Duodenal mucosa (tissue), 2 donors: ENCODE measurements around the gene SLC66A1.

ENCODE experiments used
- H3K27ac ChIP-seq: one replicate; pipeline ENCODE4 v1.7.0; 2013; ENCODE audit warnings: low read depth, low read length
- H3K27me3 ChIP-seq, 2 donors: one replicate each; pipeline ENCODE4 v1.7.0; 2013; ENCODE audit warnings: low read length in 2 of 2, control low read depth in 1 of 2; ENCODE audit not compliant: insufficient read depth in 2 of 2, control insufficient read depth in 1 of 2
- H3K36me3 ChIP-seq, 2 donors: one replicate each; pipeline ENCODE4 v1.7.0; 2013; ENCODE audit warnings: low read length in 2 of 2, control low read depth in 1 of 2; ENCODE audit not compliant: insufficient read depth in 2 of 2, control insufficient read depth in 1 of 2
- H3K4me1 ChIP-seq, 2 donors: one replicate each; pipeline ENCODE4 v1.7.0; 2013; ENCODE audit warnings: low read length in 2 of 2, control low read depth in 1 of 2; ENCODE audit not compliant: insufficient read depth in 2 of 2, control insufficient read depth in 1 of 2
- H3K4me3 ChIP-seq, 2 donors: one replicate each; pipeline ENCODE4 v1.7.0; 2013; ENCODE audit warnings: low read length in 2 of 2, low read depth in 1 of 2
- H3K9ac ChIP-seq, 2 donors: one replicate each; pipeline ENCODE4 v1.7.0; 2013; ENCODE audit warnings: low read length in 2 of 2, low read depth in 1 of 2
- H3K9me3 ChIP-seq, 2 donors: one replicate each; pipeline ENCODE4 v1.7.0; 2013; ENCODE audit warnings: low read length in 2 of 2, control low read depth in 1 of 2; ENCODE audit not compliant: control insufficient read depth in 1 of 2

The SLC66A1 gene

DNA sequence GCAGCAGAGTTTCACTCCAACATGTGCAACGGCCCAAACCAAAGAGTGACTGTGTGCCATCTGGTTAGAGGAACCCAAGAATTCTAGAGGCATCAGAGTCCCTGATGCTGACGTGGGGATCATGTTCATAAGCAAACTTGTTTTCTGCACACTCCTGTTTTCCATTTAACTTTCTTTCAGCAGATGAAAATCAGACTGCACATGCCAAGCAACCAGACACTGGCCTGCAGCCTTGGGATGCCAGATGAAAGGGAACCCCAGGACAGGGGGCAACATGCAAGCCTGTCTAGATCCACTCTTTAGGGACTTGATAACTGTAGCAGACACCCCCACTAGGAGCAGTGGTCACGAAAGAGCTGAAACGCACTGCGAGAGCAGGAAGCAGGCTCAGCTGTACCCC lies 56.8 kb downstream of the SLC66A1 start:
- Histone ChIP-seq H3K27ac (no peak overlapping the region), H3K4me1 (peaks cover 29 to 52% of the 10 kb centered on the region in 2 donors), H3K9ac (no peak overlapping the region), H3K4me3 (no peak overlapping the region), H3K27me3 (no peaks in the 10 kb centered on the region), H3K9me3 (no peaks in the 10 kb centered on the region), H3K36me3 (peaks cover 6 to 22% of the 10 kb centered on the region in 2 donors)

DNA sequence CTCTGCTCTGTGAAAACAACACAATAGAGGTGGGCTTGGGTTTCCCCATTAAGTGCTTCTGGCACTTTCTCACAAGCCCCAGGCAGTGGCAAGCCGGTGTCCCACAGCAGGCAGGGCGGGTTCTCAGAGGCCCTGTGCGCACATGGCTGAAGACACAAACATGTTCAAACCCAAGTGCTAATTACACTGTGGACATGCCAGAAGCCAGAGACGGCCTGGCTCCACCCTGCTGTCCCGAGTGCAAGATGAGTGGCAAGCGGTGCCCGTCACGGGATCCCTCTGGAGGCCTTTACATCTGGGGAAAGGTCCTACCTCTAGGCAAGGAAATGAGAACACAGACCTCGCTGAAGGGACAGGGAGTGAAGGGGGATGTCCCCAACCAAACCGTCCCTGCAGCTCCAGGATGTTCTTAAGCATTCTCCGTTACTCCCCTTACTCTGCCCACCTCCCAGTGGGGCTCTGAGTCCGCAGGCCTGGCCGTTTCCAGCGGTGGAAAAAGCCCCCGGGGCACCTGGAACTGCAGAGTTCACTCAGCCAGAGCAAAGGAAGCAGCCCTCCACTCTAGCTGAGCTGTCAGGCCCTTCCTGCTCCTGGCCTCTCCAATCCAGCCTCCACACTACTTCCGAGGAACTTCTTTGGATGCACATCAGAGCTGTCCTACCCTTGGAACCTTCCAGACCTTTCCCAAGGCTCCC lies 57.4 kb downstream of the SLC66A1 start:
- Histone ChIP-seq H3K36me3 (peaks cover 6 to 27% of the 10 kb centered on the region in 2 donors), H3K9me3 (no peaks in the 10 kb centered on the region), H3K27me3 (no peaks in the 10 kb centered on the region), H3K4me1 (peaks cover 23 to 49% of the 10 kb centered on the region in 2 donors), H3K9ac (no peak overlapping the region), H3K4me3 (no peak overlapping the region), H3K27ac (no peak overlapping the region)

GRCh38 chr1:19370453-19371170 lies 58.5 kb downstream of the SLC66A1 start:
- H3K9ac ChIP-seq = no peak overlapping the region
- H3K27ac ChIP-seq = no peak overlapping the region
- peaks cover 26 to 53% of the 10 kb centered on the region in 2 donors for H3K4me1 ChIP-seq

GRCh38 chr1:19371226-19372135 lies 59.4 kb downstream of the SLC66A1 start:
- H3K4me3 ChIP-seq = no peak overlapping the region

More at GRCh38 chr1:19370453-19371170, 58.5 kb downstream of the SLC66A1 start:
- Histone ChIP-seq H3K4me3 (no peak overlapping the region), H3K27me3 (no peaks in the 10 kb centered on the region), H3K36me3 (peaks cover 14 to 32% of the 10 kb centered on the region in 2 donors), H3K9me3 (no peaks in the 10 kb centered on the region)

GRCh38 chr1:19372136-19372514 lies 60.0 kb downstream of the SLC66A1 start:
- Histone ChIP-seq H3K4me1 (peaks cover 34 to 55% of the 10 kb centered on the region in 2 donors), H3K9me3 (peaks cover 0 to 2% of the 10 kb centered on the region in 2 donors), H3K36me3 (peaks cover 26 to 47% of the 10 kb centered on the region in 2 donors), H3K4me3 (no peak overlapping the region), H3K27ac (no peak overlapping the region), H3K9ac (no peak overlapping the region), H3K27me3 (no peaks in the 10 kb centered on the region)

More at GRCh38 chr1:19371226-19372135, 59.4 kb downstream of the SLC66A1 start:
- H3K9ac ChIP-seq = no peak overlapping the region
- peaks cover 21 to 40% of the 10 kb centered on the region in 2 donors for H3K36me3 ChIP-seq
- no peaks in the 10 kb centered on the region for H3K27me3 ChIP-seq
- H3K9me3 ChIP-seq = no peaks in the 10 kb centered on the region
- H3K4me1 ChIP-seq = peaks cover 35 to 57% of the 10 kb centered on the region in 2 donors
- H3K27ac ChIP-seq = no peak overlapping the region

DNA sequence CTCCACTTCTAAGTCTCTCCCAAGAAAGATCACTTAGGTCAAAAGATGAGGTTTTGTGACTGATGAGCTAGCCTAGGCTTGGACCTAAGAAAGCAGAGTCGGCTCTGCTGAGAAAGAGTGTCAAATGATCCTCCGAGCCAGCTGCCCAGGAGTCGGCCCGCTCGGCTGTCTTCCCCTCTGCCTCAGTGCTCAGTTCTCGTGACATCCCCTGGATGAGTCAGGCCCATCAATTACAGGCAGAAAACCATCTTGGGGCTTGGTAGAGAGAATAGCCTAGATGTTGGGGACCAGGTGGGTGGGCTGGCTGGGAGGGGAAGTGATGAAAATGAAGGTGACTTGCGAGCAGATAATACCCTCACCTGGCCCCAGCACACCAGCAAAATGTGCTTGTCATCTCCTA lies 60.5 kb downstream of the SLC66A1 start:
- Histone ChIP-seq H3K27me3 (no peaks in the 10 kb centered on the region), H3K4me1 (peaks cover 34 to 55% of the 10 kb centered on the region in 2 donors), H3K9me3 (peaks cover 0 to 2% of the 10 kb centered on the region in 2 donors), H3K27ac (no peak overlapping the region), H3K9ac (no peak overlapping the region), H3K4me3 (no peak overlapping the region), H3K36me3 (peaks cover 24 to 51% of the 10 kb centered on the region in 2 donors)

- Histone ChIP-seq H3K4me3 (no peak overlapping the region), H3K9ac (no peak overlapping the region), H3K4me1 (peaks cover 35 to 57% of the 10 kb centered on the region in 2 donors), H3K27me3 (no peaks in the 10 kb centered on the region), H3K36me3 (peaks cover 30 to 59% of the 10 kb centered on the region in 2 donors), H3K27ac (no peak overlapping the region), H3K9me3 (peaks cover 0 to 2% of the 10 kb centered on the region in 2 donors)
Measured at GRCh38 chr1:19373211-19374082, 61.3 kb downstream of the SLC66A1 start.

DNA sequence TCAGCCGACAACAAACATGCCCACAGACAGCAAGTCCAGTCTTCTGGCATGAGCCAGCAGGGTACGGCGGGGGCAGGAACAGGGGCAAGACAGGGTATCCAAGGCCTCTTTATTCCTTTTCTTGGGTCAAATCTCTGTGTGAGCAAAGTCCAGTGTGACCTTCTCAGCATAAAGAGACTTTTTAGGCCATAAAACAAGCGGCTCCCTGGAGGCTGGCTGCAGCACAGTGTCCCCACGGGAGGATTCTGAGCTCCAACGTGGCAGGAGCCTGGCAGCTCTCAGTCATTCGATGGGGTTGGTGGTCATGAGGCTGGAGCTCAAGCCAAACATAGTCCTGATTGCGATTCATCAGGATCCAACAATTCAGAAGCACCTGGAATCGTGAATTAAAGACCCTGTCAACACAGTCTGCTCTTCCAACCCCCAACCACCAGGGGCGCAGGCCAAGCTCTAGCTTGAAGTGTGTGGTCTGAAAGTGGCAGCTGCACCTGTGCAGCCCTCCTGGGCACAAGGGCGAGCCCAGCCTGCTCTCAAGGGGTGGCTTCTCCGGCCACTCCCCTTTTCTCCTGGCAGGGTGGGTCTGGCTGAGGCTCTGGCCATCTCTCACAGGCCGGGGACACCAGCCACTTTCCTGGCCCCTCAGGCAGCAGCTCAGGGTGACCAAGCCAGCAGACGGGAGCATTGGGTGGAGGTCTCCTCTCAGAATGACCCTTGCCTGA lies 62.1 kb downstream of the SLC66A1 start:
- Histone ChIP-seq H3K9ac (peak overlapping the region in 1 of 2 donors; percentile 13), H3K27ac (no peak overlapping the region), H3K36me3 (peaks cover 30 to 65% of the 10 kb centered on the region in 2 donors), H3K27me3 (no peaks in the 10 kb centered on the region), H3K4me3 (no peak overlapping the region), H3K4me1 (peaks cover 38 to 55% of the 10 kb centered on the region in 2 donors), H3K9me3 (peaks cover 0 to 2% of the 10 kb centered on the region in 2 donors)

DNA sequence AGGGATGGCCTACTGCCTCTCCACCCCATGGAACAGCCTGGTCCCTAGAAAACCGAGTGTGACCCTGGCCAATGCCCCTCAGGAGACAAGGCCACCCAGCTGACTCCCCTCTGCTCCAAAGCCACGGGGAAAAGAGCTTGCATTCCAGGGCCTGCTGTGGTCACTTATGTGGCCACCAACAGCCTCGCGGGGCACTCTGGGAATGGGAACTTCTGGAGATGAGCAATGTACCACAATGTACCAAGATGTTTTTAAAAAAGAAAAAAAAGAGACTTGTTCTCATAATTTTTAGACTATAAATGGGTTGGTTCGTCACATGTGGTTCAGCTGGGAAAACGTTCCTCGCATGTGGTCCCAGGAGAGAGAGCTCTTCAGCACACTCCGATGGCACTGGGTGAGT lies 62.8 kb downstream of the SLC66A1 start:
- Histone ChIP-seq H3K27me3 (no peaks in the 10 kb centered on the region), H3K36me3 (peaks cover 32 to 70% of the 10 kb centered on the region in 2 donors), H3K9me3 (peaks cover 0 to 2% of the 10 kb centered on the region in 2 donors), H3K27ac (no peak overlapping the region), H3K4me1 (peaks cover 43 to 51% of the 10 kb centered on the region in 2 donors), H3K4me3 (no peak overlapping the region), H3K9ac (no peak overlapping the region)
